Measurements from ENCODE around the gene ETS2.

DNA sequence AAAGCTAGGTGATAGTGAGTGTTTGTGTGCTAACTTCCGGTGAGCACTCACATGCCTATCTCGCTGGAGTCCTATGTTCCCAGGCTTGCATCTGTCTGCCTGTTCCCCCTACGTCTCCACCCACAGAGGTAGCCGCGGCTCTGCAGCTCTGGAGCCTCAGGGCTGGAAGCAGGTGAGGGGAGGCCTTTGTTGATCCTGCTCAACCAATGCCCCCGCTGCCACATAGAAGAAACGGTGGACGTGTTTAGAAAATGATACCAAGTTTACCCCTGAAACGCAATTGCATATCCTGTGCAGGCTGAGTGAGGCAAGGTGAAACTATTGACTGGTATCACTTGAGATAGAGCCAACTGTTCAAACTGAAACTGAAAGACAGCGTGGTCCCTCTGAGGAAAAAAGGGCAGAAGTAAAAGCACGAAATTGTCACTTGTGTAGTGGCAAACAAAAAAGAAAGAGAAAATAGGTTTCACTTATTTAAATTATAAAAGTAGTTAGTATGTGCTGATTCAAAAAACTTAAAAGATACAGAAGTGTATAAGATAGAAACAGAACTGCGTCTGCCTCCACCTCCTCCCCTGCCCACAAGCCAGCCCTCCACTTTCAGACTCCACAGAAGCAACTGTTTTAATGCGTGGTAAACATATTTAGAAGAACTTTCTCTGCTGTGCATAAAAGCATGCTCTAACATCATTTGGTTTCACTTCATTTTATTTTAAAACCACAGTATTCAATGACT lies 38.6 kb upstream of the ETS2 start:
- TF ChIP-seq, protein P1, sequence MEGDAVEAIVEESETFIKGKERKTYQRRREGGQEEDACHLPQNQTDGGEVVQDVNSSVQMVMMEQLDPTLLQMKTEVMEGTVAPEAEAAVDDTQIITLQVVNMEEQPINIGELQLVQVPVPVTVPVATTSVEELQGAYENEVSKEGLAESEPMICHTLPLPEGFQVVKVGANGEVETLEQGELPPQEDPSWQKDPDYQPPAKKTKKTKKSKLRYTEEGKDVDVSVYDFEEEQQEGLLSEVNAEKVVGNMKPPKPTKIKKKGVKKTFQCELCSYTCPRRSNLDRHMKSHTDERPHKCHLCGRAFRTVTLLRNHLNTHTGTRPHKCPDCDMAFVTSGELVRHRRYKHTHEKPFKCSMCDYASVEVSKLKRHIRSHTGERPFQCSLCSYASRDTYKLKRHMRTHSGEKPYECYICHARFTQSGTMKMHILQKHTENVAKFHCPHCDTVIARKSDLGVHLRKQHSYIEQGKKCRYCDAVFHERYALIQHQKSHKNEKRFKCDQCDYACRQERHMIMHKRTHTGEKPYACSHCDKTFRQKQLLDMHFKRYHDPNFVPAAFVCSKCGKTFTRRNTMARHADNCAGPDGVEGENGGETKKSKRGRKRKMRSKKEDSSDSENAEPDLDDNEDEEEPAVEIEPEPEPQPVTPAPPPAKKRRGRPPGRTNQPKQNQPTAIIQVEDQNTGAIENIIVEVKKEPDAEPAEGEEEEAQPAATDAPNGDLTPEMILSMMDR (IDR thresholded peaks at IDR 0.05 in 2 of 3, conservative IDR thresholded peaks at IDR 0.05 in 1 of 3; ENCODE audit: control insufficient read depth in 2 of 3, extremely low read depth in 1 of 3, insufficient read depth in 1 of 3, low read depth in 3 of 3, low read length in 3 of 3): no peak
- TF ChIP-seq CHD2 (IDR thresholded peaks at IDR 0.05; ENCODE audit: borderline replicate concordance, low read depth, low read length) (peak; percentile 15; the same call in 1 of the 2 replicates), EZH2 (IDR thresholded peaks at IDR 0.05; ENCODE audit: borderline replicate concordance, control insufficient read depth, low read depth, low read length) (no peak), POLR2A (IDR thresholded peaks at IDR 0.05; ENCODE audit: low read depth, low read length) (no peak), POLR2AphosphoS5 (IDR thresholded peaks at IDR 0.05; ENCODE audit: low read length) (no peak), TAF1 (IDR thresholded peaks at IDR 0.05; ENCODE audit: borderline replicate concordance, low read depth, low read length) (no peak), ZNF274 (IDR thresholded peaks at IDR 0.05; ENCODE audit: insufficient read depth, insufficient read length) (no peak)
- TF ChIP-seq, protein P2, sequence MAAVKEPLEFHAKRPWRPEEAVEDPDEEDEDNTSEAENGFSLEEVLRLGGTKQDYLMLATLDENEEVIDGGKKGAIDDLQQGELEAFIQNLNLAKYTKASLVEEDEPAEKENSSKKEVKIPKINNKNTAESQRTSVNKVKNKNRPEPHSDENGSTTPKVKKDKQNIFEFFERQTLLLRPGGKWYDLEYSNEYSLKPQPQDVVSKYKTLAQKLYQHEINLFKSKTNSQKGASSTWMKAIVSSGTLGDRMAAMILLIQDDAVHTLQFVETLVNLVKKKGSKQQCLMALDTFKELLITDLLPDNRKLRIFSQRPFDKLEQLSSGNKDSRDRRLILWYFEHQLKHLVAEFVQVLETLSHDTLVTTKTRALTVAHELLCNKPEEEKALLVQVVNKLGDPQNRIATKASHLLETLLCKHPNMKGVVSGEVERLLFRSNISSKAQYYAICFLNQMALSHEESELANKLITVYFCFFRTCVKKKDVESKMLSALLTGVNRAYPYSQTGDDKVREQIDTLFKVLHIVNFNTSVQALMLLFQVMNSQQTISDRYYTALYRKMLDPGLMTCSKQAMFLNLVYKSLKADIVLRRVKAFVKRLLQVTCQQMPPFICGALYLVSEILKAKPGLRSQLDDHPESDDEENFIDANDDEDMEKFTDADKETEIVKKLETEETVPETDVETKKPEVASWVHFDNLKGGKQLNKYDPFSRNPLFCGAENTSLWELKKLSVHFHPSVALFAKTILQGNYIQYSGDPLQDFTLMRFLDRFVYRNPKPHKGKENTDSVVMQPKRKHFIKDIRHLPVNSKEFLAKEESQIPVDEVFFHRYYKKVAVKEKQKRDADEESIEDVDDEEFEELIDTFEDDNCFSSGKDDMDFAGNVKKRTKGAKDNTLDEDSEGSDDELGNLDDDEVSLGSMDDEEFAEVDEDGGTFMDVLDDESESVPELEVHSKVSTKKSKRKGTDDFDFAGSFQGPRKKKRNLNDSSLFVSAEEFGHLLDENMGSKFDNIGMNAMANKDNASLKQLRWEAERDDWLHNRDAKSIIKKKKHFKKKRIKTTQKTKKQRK (IDR thresholded peaks at IDR 0.05; ENCODE audit: low read depth, low read length): no peak
